DOHH2 (cell line): ENCODE data around the gene LHX3.

Source experiments
- H3F3A ChIP-seq: fragments of 200-600 bp; sonication (generic), shearing (Covaris generic); 2 replicates; pipeline ENCODE4 v1.6.0; 2016; ENCODE audit warnings: antibody characterized with exemption, mild to moderate bottlenecking; ENCODE audit not compliant: control insufficient read depth, insufficient read depth
- H3K27ac ChIP-seq: fragments of 200-600 bp; sonication (generic); 2 replicates; pipeline ENCODE4 v1.5.1; 2014; ENCODE audit warnings: low read depth, mild to moderate bottlenecking, low read length, moderate library complexity
- H3K27me3 ChIP-seq: fragments of 200-600 bp; sonication (generic); 2 replicates; pipeline ENCODE4 v1.6.1; 2014; ENCODE audit warnings: mild to moderate bottlenecking, low read length, mixed read lengths; ENCODE audit not compliant: control insufficient read depth
- H3K36me3 ChIP-seq: fragments of 200-600 bp; sonication (generic); 2 replicates; pipeline ENCODE4 v1.6.1; 2014; ENCODE audit warnings: mild to moderate bottlenecking, low read length, moderate library complexity, mixed read lengths; ENCODE audit not compliant: control insufficient read depth
- H3K4me1 ChIP-seq: fragments of 200-600 bp; sonication (generic); 2 replicates; pipeline ENCODE4 v1.6.1; 2014; ENCODE audit warnings: mild to moderate bottlenecking, low read length, mixed read lengths; ENCODE audit not compliant: control insufficient read depth
- H3K4me2 ChIP-seq: fragments of 200-600 bp; sonication (generic); 2 replicates; pipeline ENCODE4 v1.6.0; 2014; ENCODE audit warnings: mild to moderate bottlenecking, low read length, moderate library complexity
- H3K4me3 ChIP-seq: fragments of 200-600 bp; sonication (generic); 2 replicates; pipeline ENCODE4 v1.5.1; 2014; ENCODE audit warnings: mild to moderate bottlenecking, low read length, mixed read lengths
- H3K79me2 ChIP-seq: fragments of 200-600 bp; sonication (generic); 2 replicates; pipeline ENCODE4 v1.6.1; 2014; ENCODE audit warnings: mild to moderate bottlenecking, low read length, mixed read lengths; ENCODE audit not compliant: control insufficient read depth
- H3K9me2 ChIP-seq: fragments of 200-600 bp; sonication (generic); replicated peaks from 2 replicates; pipeline ENCODE4 v1.6.1; 2014; ENCODE audit warnings: mild to moderate bottlenecking, low read length, mixed read lengths; ENCODE audit not compliant: control insufficient read depth
- H3K9me3 ChIP-seq: fragments of 200-600 bp; sonication (generic); 2 replicates; pipeline ENCODE4 v1.6.1; 2014; ENCODE audit warnings: antibody characterized with exemption, low read length, mixed read lengths; ENCODE audit not compliant: control insufficient read depth, insufficient read depth
- H4K20me1 ChIP-seq: fragments of 200-600 bp; sonication (generic); 2 replicates; pipeline ENCODE4 v1.6.0; 2014; ENCODE audit warnings: low read depth, mild to moderate bottlenecking, antibody characterized with exemption, low read length, moderate library complexity; ENCODE audit not compliant: control insufficient read depth, insufficient read depth
- EZH2phosphoT487 ChIP-seq: fragments of 200-600 bp; sonication (generic); IDR thresholded peaks from 2 replicates; pipeline ENCODE4 v1.6.1; 2017; ENCODE audit warnings: borderline replicate concordance, mild to moderate bottlenecking, antibody characterized with exemption, low read length, moderate library complexity, mixed read lengths
- TF ChIP-seq, protein P1 (sequence below): fragments of 200-600 bp; sonication (generic); IDR thresholded peaks from one replicate; pipeline ENCODE4 v1.5.1; 2014; ENCODE audit warnings: antibody characterized with exemption, mild to moderate bottlenecking, low read depth, low read length; ENCODE audit not compliant: poor library complexity, severe bottlenecking

The LHX3 gene

DNA sequence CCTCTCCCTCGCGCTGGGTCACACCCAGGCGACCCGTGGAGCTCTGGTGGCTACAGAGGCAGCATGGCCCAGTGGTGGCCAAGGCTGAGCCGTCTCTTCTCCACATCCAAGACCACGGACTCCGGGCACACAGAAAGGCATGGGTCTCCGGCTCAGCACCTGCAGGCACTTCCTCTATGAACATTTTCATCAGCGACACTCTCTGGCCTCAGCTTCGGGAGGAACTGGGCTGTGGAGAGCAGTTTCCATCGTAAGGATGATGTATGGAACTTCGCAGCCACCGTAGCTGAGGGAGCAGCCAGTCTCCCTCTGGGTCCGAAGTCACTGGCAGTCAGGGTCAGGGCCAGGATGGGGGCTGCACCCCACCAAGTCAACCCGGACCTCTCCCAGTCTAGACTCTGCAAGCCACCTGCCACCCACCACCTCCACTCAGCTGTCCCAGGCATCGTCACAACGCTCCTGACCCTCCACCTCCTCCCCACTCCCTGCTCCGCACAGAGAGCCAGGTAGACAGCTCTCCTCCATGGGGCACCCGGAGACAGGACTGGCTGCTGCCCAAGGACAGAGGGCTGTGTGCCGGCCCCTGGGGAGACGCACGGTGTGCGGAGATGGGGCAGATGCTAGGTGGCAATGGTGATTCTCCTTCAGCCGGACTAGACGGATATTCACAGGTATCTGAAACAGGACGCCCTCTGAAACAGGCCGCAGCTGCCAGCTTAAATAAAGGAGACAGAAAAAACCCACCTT lies 31.0 kb upstream of the LHX3 start:
- Histone ChIP-seq H3K4me2 (no peak overlapping the region), H3K27ac (no peak overlapping the region), H3F3A (peaks cover 12% of the 10 kb centered on the region), H3K4me3 (no peak overlapping the region), H3K27me3 (no peaks in the 10 kb centered on the region), H3K79me2 (peaks cover 98% of the 10 kb centered on the region), H3K36me3 (peaks cover 94% of the 10 kb centered on the region), H3K9me3 (no peaks in the 10 kb centered on the region), H3K9me2 (no peaks in the 10 kb centered on the region), H3K4me1 (peaks cover 70% of the 10 kb centered on the region), H4K20me1 (peaks cover 13% of the 10 kb centered on the region)
- TF ChIP-seq, protein P1, sequence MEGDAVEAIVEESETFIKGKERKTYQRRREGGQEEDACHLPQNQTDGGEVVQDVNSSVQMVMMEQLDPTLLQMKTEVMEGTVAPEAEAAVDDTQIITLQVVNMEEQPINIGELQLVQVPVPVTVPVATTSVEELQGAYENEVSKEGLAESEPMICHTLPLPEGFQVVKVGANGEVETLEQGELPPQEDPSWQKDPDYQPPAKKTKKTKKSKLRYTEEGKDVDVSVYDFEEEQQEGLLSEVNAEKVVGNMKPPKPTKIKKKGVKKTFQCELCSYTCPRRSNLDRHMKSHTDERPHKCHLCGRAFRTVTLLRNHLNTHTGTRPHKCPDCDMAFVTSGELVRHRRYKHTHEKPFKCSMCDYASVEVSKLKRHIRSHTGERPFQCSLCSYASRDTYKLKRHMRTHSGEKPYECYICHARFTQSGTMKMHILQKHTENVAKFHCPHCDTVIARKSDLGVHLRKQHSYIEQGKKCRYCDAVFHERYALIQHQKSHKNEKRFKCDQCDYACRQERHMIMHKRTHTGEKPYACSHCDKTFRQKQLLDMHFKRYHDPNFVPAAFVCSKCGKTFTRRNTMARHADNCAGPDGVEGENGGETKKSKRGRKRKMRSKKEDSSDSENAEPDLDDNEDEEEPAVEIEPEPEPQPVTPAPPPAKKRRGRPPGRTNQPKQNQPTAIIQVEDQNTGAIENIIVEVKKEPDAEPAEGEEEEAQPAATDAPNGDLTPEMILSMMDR, result no peak
- no peak for TF ChIP-seq EZH2phosphoT487

DNA sequence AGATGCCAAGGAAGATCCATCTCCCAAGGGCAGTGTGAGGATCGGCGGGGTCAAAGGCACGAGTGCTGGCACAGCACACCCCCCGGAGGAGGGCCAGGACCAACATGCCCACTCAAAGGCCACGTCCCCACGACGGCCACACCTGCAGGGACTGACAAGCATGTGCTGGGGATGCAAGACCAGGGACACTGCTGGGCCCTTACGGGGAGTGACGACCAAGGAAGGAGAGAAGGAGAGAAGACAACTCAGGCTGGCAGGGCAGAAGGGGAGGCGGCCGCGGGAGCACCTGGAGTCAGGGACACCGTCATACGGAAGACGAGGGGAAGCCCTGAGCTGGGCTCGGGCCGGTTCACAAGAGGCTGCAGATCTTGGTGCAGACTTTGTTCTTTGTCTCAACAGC lies 30.2 kb upstream of the LHX3 start:
- TF ChIP-seq, protein P1, result no peak
- no peak for TF ChIP-seq EZH2phosphoT487
- H3K9me3 ChIP-seq, result no peaks in the 10 kb centered on the region
- no peak overlapping the region for H3K4me3 ChIP-seq
- H3K4me2 ChIP-seq, result no peak overlapping the region
- H3K4me1 ChIP-seq, result peaks cover 70% of the 10 kb centered on the region
- peaks cover 95% of the 10 kb centered on the region for H3K36me3 ChIP-seq
- H3F3A ChIP-seq, result peaks cover 5% of the 10 kb centered on the region
- no peak overlapping the region for H3K27ac ChIP-seq
- H4K20me1 ChIP-seq, result peaks cover 13% of the 10 kb centered on the region
- H3K79me2 ChIP-seq, result peaks cover 98% of the 10 kb centered on the region
- no peaks in the 10 kb centered on the region for H3K27me3 ChIP-seq
- H3K9me2 ChIP-seq, result no peaks in the 10 kb centered on the region

DNA sequence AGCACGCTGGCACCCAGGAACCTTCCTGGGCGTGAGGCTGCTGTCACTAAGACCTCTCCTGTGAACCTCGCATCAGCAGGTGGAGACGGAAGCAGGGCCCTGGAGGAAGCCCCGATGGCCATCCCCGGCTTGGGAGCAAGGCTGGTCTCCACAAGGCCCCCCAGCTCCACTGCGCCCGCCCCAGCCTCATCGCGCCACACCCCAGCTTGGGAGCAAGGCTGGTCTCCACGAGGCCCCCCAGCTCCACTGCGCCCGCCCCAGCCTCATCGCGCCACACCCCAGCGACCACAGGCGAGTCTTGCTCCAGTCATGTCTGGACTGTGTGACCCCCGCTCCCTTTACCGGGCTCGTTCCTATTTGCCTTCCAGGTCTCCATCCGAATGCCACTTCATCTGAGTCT lies 29.7 kb upstream of the LHX3 start:
- Histone ChIP-seq H4K20me1 (peaks cover 12% of the 10 kb centered on the region), H3K9me3 (no peaks in the 10 kb centered on the region), H3K9me2 (no peaks in the 10 kb centered on the region), H3K79me2 (peaks cover 100% of the 10 kb centered on the region), H3K36me3 (peaks cover 99% of the 10 kb centered on the region), H3K4me3 (no peak overlapping the region), H3F3A (peaks cover 2% of the 10 kb centered on the region), H3K4me2 (no peak overlapping the region), H3K4me1 (peaks cover 71% of the 10 kb centered on the region), H3K27ac (no peak overlapping the region), H3K27me3 (no peaks in the 10 kb centered on the region)
- TF ChIP-seq, protein P1, result no peak
- TF ChIP-seq EZH2phosphoT487, result no peak
